Measurements from ENCODE around the gene ARL3.

ARL3 gene

DNA sequence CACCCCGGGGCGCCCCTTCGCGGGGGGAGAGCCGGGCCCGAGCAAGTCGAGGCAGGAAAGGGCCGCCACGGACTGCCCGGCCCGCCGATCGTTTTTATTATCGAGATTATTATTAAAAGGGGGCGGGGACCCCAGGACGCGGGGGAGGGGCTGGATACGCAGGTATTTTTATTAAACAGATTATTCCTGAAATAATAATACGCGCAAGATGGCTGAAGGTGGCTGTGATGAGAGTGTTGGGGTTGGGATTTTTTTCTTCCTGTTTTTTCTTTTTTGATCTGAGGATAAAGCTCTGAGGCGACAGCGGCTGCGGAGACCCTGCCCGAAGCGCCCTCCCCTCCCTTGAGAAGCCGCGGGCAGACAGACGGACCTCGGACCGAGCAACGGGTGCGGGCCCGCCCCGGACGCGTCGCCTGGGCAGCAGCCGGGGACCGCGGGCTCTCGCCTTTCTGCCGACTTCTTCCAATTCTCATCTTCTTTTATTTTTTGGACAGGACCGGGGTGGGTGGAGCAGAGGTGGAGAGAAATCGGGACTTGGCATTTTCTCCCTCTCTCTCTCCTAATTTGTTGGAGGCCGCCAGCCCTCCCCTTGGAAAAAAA lies 71.4 kb downstream of the ARL3 start:
- H3K4me3 ChIP-seq (ENCODE audit: low read depth, low read length): peak overlapping the region; percentile 83
- in situ Hi-C loops (cut with HindIII; ENCODE audit: low sequenced_read_pairs): no loop called here
- TF ChIP-seq, protein P1, sequence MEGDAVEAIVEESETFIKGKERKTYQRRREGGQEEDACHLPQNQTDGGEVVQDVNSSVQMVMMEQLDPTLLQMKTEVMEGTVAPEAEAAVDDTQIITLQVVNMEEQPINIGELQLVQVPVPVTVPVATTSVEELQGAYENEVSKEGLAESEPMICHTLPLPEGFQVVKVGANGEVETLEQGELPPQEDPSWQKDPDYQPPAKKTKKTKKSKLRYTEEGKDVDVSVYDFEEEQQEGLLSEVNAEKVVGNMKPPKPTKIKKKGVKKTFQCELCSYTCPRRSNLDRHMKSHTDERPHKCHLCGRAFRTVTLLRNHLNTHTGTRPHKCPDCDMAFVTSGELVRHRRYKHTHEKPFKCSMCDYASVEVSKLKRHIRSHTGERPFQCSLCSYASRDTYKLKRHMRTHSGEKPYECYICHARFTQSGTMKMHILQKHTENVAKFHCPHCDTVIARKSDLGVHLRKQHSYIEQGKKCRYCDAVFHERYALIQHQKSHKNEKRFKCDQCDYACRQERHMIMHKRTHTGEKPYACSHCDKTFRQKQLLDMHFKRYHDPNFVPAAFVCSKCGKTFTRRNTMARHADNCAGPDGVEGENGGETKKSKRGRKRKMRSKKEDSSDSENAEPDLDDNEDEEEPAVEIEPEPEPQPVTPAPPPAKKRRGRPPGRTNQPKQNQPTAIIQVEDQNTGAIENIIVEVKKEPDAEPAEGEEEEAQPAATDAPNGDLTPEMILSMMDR (IDR thresholded peaks at IDR 0.05; ENCODE audit: low read depth, low read length, missing control alignments): no peak
- no peak for DNase-seq (ENCODE audit: low read depth)

DNA sequence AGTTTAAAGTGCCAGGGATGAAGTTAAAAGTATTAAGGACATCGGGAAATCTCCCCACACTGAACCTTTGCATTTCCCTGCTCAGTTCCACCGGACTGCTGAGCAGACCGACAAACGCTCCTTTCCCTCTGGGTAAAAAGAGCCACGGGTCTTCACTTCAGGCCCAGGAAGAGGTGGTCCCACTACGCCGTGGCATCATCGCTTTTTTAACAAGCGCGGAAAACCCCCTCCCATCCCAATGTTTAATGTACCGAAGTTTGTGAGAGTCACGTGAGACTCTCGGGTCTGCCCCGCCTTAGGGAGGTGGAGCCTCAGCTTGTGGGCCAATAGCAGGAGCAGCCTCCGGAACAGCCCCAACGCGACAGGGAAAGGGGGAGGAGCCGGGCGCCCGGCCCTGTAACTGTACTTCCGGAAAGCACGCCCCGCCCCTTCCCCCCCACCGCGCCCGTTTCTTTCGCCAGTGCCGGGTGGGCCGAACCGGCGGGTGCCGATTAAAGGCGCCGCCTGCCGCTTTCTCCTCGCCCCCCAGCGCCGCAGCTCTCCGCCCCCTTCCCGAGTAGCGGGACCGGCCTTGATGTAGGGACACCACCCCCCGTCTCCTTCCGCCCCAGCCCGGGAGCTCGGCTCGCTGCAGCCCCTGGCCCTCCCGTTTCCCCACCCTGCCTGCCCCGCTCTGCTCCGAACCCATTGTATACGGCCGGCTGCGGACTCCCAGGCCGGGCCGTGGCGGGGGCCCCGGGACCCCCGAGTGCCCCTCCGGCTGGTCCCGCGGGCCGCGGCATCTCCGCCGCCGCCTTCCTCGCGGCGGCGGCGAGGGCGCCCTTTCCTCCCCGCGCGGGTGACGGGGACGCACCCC lies 72.1 kb downstream of the ARL3 start:
- in situ Hi-C loops (cut with HindIII; ENCODE audit: low sequenced_read_pairs): no loop called here
- DNase-seq (ENCODE audit: low read depth): peak; percentile 89
- TF ChIP-seq, protein P1 (IDR thresholded peaks at IDR 0.05; ENCODE audit: low read depth, low read length, missing control alignments): no peak
- peak overlapping the region; percentile 83 for H3K4me3 ChIP-seq (ENCODE audit: low read depth, low read length)

DNA sequence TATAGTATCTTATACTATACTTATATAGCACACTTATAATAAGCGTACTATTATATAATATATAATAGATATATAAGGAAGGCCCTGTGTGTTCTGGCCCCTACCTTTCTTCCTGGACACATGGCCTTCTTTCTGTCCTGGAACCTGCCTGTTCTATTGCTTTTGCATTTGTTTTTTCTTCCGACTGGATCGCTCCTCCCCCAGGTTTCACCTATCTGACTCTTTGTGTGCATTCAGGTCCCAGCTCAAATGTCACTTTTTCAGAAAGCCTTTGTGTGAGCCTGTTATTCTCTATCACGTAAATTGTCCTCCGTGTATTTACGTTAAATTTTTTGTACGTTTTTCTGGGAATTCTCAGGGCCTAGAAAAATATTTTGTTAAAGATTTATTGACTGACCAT lies 72.8 kb downstream of the ARL3 start:
- peak overlapping the region; percentile 83 for H3K4me3 ChIP-seq (ENCODE audit: low read depth, low read length)
- in situ Hi-C loops (cut with HindIII; ENCODE audit: low sequenced_read_pairs): no loop called here
- TF ChIP-seq, protein P1 (IDR thresholded peaks at IDR 0.05; ENCODE audit: low read depth, low read length, missing control alignments): no peak

DNA sequence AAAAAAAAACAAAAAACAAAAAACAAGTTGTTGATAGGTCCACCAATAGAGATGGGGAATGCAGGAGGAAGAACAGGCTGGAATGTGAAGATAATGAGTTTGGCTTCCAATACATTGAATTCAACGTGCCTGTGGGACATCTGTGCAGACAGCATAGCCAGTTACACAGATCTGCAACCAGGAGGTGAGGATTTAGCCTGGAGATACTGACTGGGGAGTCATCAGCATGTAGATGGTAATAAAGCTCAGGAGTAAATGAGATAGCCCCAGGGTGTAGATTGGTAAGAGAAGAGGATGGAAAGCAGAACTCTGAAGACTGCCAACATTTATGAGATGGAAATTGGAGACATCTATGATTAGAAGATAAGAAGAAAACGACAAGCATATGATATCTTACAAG lies 74.7 kb downstream of the ARL3 start:
- DNase-seq (ENCODE audit: low read depth): no peak
- TF ChIP-seq, protein P1 (IDR thresholded peaks at IDR 0.05; ENCODE audit: low read depth, low read length, missing control alignments): no peak
- no peak overlapping the region for H3K4me3 ChIP-seq (ENCODE audit: low read depth, low read length)
- in situ Hi-C loops (cut with HindIII; ENCODE audit: low sequenced_read_pairs): no loop called here

More for the DNA sequence above, 72.8 kb downstream of the ARL3 start:
- DNase-seq (ENCODE audit: low read depth): no peak

DNA sequence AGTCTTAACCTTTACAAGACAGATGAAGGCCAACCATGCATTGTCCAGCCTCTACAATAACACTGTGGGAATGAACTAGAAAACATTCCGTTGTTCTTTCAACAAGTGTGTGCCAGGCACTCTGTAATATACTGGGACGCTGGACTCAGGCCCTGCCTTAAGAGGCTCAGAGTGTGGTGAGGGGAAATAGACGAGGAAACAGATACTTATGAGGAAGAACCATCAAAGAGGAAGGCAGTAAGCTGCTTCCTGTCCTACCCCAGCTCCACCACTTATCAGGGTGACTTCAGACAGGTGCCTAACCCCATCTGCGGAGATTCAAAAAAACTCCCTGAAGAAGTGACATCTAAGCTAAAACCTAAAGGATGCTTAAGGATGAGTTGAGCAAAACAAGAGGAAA lies 78.8 kb downstream of the ARL3 start:
- no peak for DNase-seq (ENCODE audit: low read depth)
- in situ Hi-C loops (cut with HindIII; ENCODE audit: low sequenced_read_pairs): no loop called here
- TF ChIP-seq, protein P1 (IDR thresholded peaks at IDR 0.05; ENCODE audit: low read depth, low read length, missing control alignments): no peak
- H3K4me3 ChIP-seq (ENCODE audit: low read depth, low read length): no peak overlapping the region

DNA sequence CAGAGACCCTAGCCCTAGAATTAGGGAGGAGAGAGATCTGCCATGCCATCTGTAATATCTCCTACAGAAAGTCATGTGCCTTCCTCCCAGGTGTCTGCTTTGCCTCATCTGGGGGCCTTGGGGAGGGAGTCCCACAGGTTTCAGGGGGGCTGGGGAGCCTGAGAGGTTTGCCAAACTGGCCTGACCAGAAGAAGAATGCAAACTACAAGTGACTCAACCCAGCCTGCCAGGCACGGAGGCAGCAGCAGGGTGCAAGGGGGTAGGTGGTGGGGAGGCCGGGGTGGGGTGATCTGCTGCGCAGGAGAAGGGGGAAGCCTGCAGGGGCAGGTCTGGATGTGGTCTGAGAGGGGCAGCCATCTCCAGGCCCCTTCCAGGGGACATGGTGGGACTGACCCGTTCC lies 79.5 kb downstream of the ARL3 start:
- H3K4me3 ChIP-seq (ENCODE audit: low read depth, low read length): no peak overlapping the region
- TF ChIP-seq, protein P1 (IDR thresholded peaks at IDR 0.05; ENCODE audit: low read depth, low read length, missing control alignments): no peak
- DNase-seq (ENCODE audit: low read depth): no peak
- in situ Hi-C loops (cut with HindIII; ENCODE audit: low sequenced_read_pairs): no loop called here

Data from astrocyte of the cerebellum (primary cell).